Erythroblast (primary cell): ENCODE results near the gene MINDY3.

ENCODE experiments used
- GATA1 ChIP-seq: IDR thresholded peaks from 2 replicates; pipeline ENCODE4 v1.6.1; 2011; ENCODE audit warnings: low read depth, mild to moderate bottlenecking, control low read depth, low read length, moderate library complexity
- POLR2A ChIP-seq: IDR thresholded peaks from 2 replicates; pipeline ENCODE4 v1.6.1; 2011; ENCODE audit warnings: mild to moderate bottlenecking, low read length

DNA sequence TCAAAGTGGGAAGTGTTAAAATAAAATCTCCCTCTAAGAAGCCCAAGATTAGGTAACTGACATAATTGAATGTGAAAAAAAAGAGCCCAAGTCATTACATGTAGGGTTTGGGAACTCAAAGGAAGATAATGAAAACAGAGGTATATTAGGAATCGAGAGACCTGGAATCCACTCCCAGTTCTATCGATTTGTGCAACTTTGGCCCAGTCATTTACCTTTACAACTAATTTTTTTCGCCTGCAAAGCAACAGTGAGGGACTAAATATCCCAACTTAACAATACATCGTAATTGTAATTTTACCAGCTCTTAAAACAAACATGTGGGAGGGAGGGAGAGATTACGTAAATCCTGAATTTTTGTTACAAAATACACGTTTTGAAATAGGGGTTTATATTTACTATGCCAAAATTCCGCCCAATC lies 1.4 kb downstream of the MINDY3 start:
- no peak for TF ChIP-seq POLR2A
- no peak for TF ChIP-seq GATA1
